HepG2 (cell line): Measurements from ENCODE around the gene GALNT12. TPM values are rescaled to one million over a fixed set of nuclear protein-coding genes. Genes with fewer than 3 reads are reported as not detected.

ENCODE experiments used
- ATAC-seq: fragments of 200-7000 bp; cut with Tn5 transposase; 3 replicates; pipeline ENCODE4 v1.9.1; 2020; ENCODE audit warnings: mild to moderate bottlenecking, moderate library complexity
- BruUV-seq: library from RNA; stranded (reverse); fragments of 400-500 nt; replicated peaks from 2 replicates; lab custom pipeline; 2021; lab: Mats Ljungman, UMichigan
- CTCF ChIA-PET: fragments of 300-600 bp; formaldehyde crosslinking; extraction: SDS; loops from one replicate; lab custom pipeline; 2021; ENCODE audit warnings: low total read pairs, inconsistent platforms, low intra/inter-chr PET ratio; lab: Yijun Ruan, JAX
- POLR2A ChIA-PET: fragments of 350-600 bp; sonication (Branson Sonifier 250); formaldehyde crosslinking; loops from one replicate; lab custom pipeline; 2020; ENCODE audit warnings: antibody characterized with exemption, inconsistent platforms; lab: Yijun Ruan, JAX
- DNase-seq: peaks from one replicate; pipeline ENCODE4 v3.0.0-alpha.2; 2015; ENCODE audit warnings: low spot score
- FAIRE-seq: peaks from 3 replicates; lab custom pipeline; 2011; peaks lifted over from hg19 to GRCh38; lab: Jason Lieb, UNC
- H2AFZ ChIP-seq: one replicate; pipeline ENCODE4 v1.6.1; 2011; ENCODE audit warnings: low read length, inconsistent platforms
- H3K27ac ChIP-seq: fragments of 300-600 bp; 3 replicates; pipeline ENCODE4 v1.8.0; 2011; ENCODE audit warnings: mixed run types, mild to moderate bottlenecking, mixed read lengths, low read length, inconsistent platforms; ENCODE audit not compliant: insufficient read depth; ENCODE audit errors: extremely low read length
- H3K27me3 ChIP-seq, 2 experiments: fragments of 200-600 bp in 1 of 2; 2 replicates in 1 of 2; 3 replicates in 1 of 2; pipeline versions ENCODE4 v1.6.0 to v1.8.0; 2011; ENCODE audit warnings: low read length in 2 of 2, mild to moderate bottlenecking in 2 of 2, moderate library complexity in 2 of 2, inconsistent platforms in 1 of 2; ENCODE audit not compliant: insufficient read depth in 2 of 2, control insufficient read depth in 1 of 2
- H3K36me3 ChIP-seq, 2 experiments: fragments of 200-600 bp in 1 of 2; replicated peaks in 1 of 2; 2 replicates in 1 of 2; 3 replicates in 1 of 2; pipeline versions ENCODE4 v1.5.1 to v1.8.0; 2011; ENCODE audit warnings: low read length in 2 of 2, inconsistent platforms in 1 of 2; ENCODE audit not compliant: insufficient read depth in 2 of 2, control insufficient read depth in 1 of 2
- H3K4me1 ChIP-seq: 2 replicates; pipeline ENCODE4 v1.5.1; 2012; ENCODE audit warnings: low read length, inconsistent platforms; ENCODE audit not compliant: insufficient read depth
- H3K4me2 ChIP-seq: 2 replicates; pipeline ENCODE4 v1.6.0; 2011; ENCODE audit warnings: low read depth, low read length, inconsistent platforms
- H3K4me3 ChIP-seq, 3 experiments: fragments of 200-600 bp in 1 of 3; sonication (generic), shearing (Covaris generic) in 1 of 3; replicated peaks in 1 of 3; 2 replicates each; pipeline ENCODE4 v1.5.1; 2011 to 2016; ENCODE audit warnings: low read length in 3 of 3, inconsistent platforms in 2 of 3, low read depth in 2 of 3, mild to moderate bottlenecking in 2 of 3, control low read depth in 1 of 3, mixed read lengths in 1 of 3; ENCODE audit not compliant: insufficient read depth in 1 of 3
- H3K79me2 ChIP-seq: one replicate; pipeline ENCODE4 v1.6.1; 2011; ENCODE audit warnings: low read length, inconsistent platforms; ENCODE audit not compliant: insufficient read depth
- H3K9ac ChIP-seq: 2 replicates; pipeline ENCODE4 v1.6.0; 2011; ENCODE audit warnings: mild to moderate bottlenecking, low read depth, low read length, inconsistent platforms; ENCODE audit not compliant: insufficient read depth
- H3K9me3 ChIP-seq: 2 replicates; pipeline ENCODE4 v1.5.1; 2012; ENCODE audit warnings: mild to moderate bottlenecking, low read length
- H4K20me1 ChIP-seq: 2 replicates; pipeline ENCODE4 v1.6.0; 2011; ENCODE audit warnings: inconsistent platforms, mild to moderate bottlenecking, low read length, moderate library complexity; ENCODE audit not compliant: insufficient read depth
- FOSL2 ChIP-seq: sonication (generic); formaldehyde crosslinking; IDR thresholded peaks from 2 replicates; pipeline ENCODE4 v1.4.0; 2020; ENCODE audit warnings: missing genetic modification reagents
- HOXA5 ChIP-seq: sonication (generic); formaldehyde crosslinking; IDR thresholded peaks from 2 replicates; pipeline ENCODE4 v1.4.0; 2020; ENCODE audit warnings: missing genetic modification reagents
- KMT2A ChIP-seq: sonication (generic); formaldehyde crosslinking; IDR thresholded peaks from 2 replicates; pipeline ENCODE4 v1.4.0; 2020; ENCODE audit warnings: missing genetic modification reagents
- MAFF ChIP-seq: IDR thresholded peaks from 2 replicates; pipeline ENCODE4 v1.6.1; 2011; ENCODE audit warnings: low read depth, low read length, improper control_type of control experiment
- MAFK ChIP-seq, 2 experiments: IDR thresholded peaks in 1 of 2; conservative IDR thresholded peaks in 1 of 2; 2 replicates each; pipeline ENCODE4 v1.6.1; 2011; ENCODE audit warnings: improper control_type of control experiment in 2 of 2, low read length in 2 of 2
- MTF2 ChIP-seq: sonication (generic); formaldehyde crosslinking; IDR thresholded peaks from 2 replicates; pipeline ENCODE4 v1.5.0; 2020; ENCODE audit warnings: missing genetic modification reagents, borderline replicate concordance
- PRDM10 ChIP-seq: sonication (generic); formaldehyde crosslinking; IDR thresholded peaks from 2 replicates; pipeline ENCODE4 v1.4.0; 2020; ENCODE audit warnings: low read depth, missing genetic modification reagents
- ZNF282 ChIP-seq: fragments of 450-650 bp; IDR thresholded peaks from 2 replicates; pipeline ENCODE4 v1.6.1; 2018; ENCODE audit not compliant: partially characterized antibody
- WGBS: methylation state at CpG from one replicate; pipeline ENCODE4 v1.1.6; 2017; ENCODE audit warnings: low lambda C conversion rate; 5-methylcytosine and 5-hydroxymethylcytosine counted together
- in situ Hi-C: cut with HindIII; loops from 2 replicates; pipeline ENCODE4 v1.10.0; 2017; ENCODE audit warnings: low pct_unique_long_range_greater_than_20kb; ENCODE audit not compliant: extremely low pct_ligation_motif_present
- intact Hi-C: fragments of 100-400 bp; cut with micrococcal nuclease; formaldehyde crosslinking; loops from one replicate; pipeline ENCODE4 v1.10.0; 2022; ENCODE audit not compliant: unreplicated experiment
- polyA plus RNA-seq, 8 experiments: library from polyadenylated mRNA; depleted of rRNA in 3 of 8; stranded (reverse) in 7 of 8; unstranded in 1 of 8; fragments of >200 nt; fragmentation: Illumina TruSeq in 4 of 8; extraction: Trizol in 4 of 8; gene quantifications; 2 replicates each; pipeline versions ENCODE4 v1.2.1 to v1.2.3, GENCODE V29; 2011 to 2016; ENCODE audit warnings: low read depth in 4 of 8, missing spikeins in 1 of 8, mixed read lengths in 1 of 8; ENCODE audit not compliant: insufficient read depth in 1 of 8
- total RNA-seq, 5 experiments: library from RNA; depleted of rRNA; stranded (reverse); fragments of >200 nt; fragmentation: Illumina TruSeq; extraction: Trizol; gene quantifications; 2 replicates each; pipeline ENCODE4 v1.2.3, GENCODE V29; 2016; ENCODE audit warnings: low read depth in 1 of 5

Gene GALNT12
- total and polyA plus RNA-seq, 2 of the 13 experiments (the other 11 are each of a cell fraction or from before 2014, with no cell fraction given), result 0.07 TPM; not detected in 1

- FAIRE-seq (no peak), DNase-seq (no peak), ATAC-seq (no peak)
- Histone ChIP-seq H3K4me3 (no peak overlapping the region), H4K20me1 (no peaks in the 10 kb centered on the region), H3K79me2 (no peaks in the 10 kb centered on the region), H3K4me1 (no peaks in the 10 kb centered on the region), H3K4me2 (no peak overlapping the region), H2AFZ (no peak overlapping the region), H3K9me3 (no peaks in the 10 kb centered on the region)
- POLR2A ChIA-PET, result no interaction called here
- 0% methylated on average over 2 of the region's 6 CpGs for WGBS
- intact Hi-C loops, result no loop called here
- no TSS peak for BruUV-seq
- in situ Hi-C loops, result no loop called here
- no peak for TF ChIP-seq ZNF282
- no peak for TF ChIP-seq KMT2A (CRISPR knock-in tag)
- TF ChIP-seq FOSL2, result no peak
- TF ChIP-seq, all 625 proteins: peak for 0
- Histone ChIP-seq H3K36me3 (no peaks in the 10 kb centered on the region), H3K9ac (no peak overlapping the region), H3K27ac (no peak overlapping the region), H3K27me3 (peaks cover 0 to 8% of the 10 kb centered on the region in 2 experiments; a peak in 3 of 5 replicates)
- CTCF ChIA-PET, result no interaction called here
Observed at GRCh38 chr9:98838155-98838867, 30.8 kb downstream of the GALNT12 start.

GRCh38 chr9:98838868-98839565 lies 31.5 kb downstream of the GALNT12 start:
- intact Hi-C loops, result no loop called here
- no peak for FAIRE-seq
- CTCF ChIA-PET, result no interaction called here

More at GRCh38 chr9:98838868-98839565, 31.5 kb downstream of the GALNT12 start:
- H2AFZ ChIP-seq, result no peak overlapping the region
- H4K20me1 ChIP-seq, result no peaks in the 10 kb centered on the region
- TF ChIP-seq HOXA5 (CRISPR knock-in tag) (no peak), MTF2 (CRISPR knock-in tag) (no peak), MAFK (conservative IDR thresholded peaks at IDR 0.05 in 1 of 2, IDR thresholded peaks at IDR 0.05 in 1 of 2; ENCODE audit: low read length in 2 of 2) (peak in 1 of 2 experiments; percentile 63; a peak in 2 of 4 replicates), PRDM10 (CRISPR knock-in tag) (no peak), MAFF (peak; percentile 66)
- H3K4me3 ChIP-seq, result no peak overlapping the region
- H3K9ac ChIP-seq, result no peak overlapping the region
- H3K27me3 ChIP-seq, result peaks cover 0 to 8% of the 10 kb centered on the region in 2 experiments; a peak in 3 of 5 replicates
- DNase-seq (no peak), ATAC-seq (no peak)
- no peak overlapping the region for H3K27ac ChIP-seq
- H3K9me3 ChIP-seq, result no peaks in the 10 kb centered on the region
- POLR2A ChIA-PET, result no interaction called here
- H3K4me2 ChIP-seq, result no peak overlapping the region
- in situ Hi-C loops, result no loop called here
- no peaks in the 10 kb centered on the region for H3K79me2 ChIP-seq
- WGBS, result 57% methylated on average over 4 of the region's 6 CpGs
- no peaks in the 10 kb centered on the region for H3K4me1 ChIP-seq
- BruUV-seq, result no TSS peak
- no peaks in the 10 kb centered on the region for H3K36me3 ChIP-seq
